Urinary bladder (tissue), 4 donors: ENCODE measurements around the gene ELANE. TPM values are rescaled to one million over a fixed set of nuclear protein-coding genes. Genes with fewer than 3 reads are reported as not detected.

Experiments used
- DNase-seq: peaks from one replicate; pipeline ENCODE4 v3.0.0-alpha.2; 2015; ENCODE audit errors: extremely low spot score
- H3K27ac ChIP-seq: one replicate; pipeline ENCODE4 v1.5.1; 2013; ENCODE audit warnings: low read depth, mild to moderate bottlenecking, moderate library complexity
- H3K36me3 ChIP-seq: one replicate; pipeline ENCODE4 v1.6.1; 2013; ENCODE audit warnings: mild to moderate bottlenecking, moderate library complexity; ENCODE audit not compliant: insufficient read depth
- H3K4me1 ChIP-seq: one replicate; pipeline ENCODE4 v1.6.1; 2013; ENCODE audit warnings: mild to moderate bottlenecking, moderate library complexity; ENCODE audit not compliant: insufficient read depth
- H3K4me3 ChIP-seq: one replicate; pipeline ENCODE4 v1.5.1; 2013; ENCODE audit warnings: low read depth, low read length
- WGBS: extraction: QIAGEN DNeasy Blood & Tissue Kit; methylation state at CpG from one replicate; pipeline ENCODE4 v1.1.7; 2013; 5-methylcytosine and 5-hydroxymethylcytosine counted together
- polyA plus RNA-seq: library from polyadenylated mRNA; stranded (reverse); fragments of 200-250 nt; gene quantifications from one replicate; pipeline ENCODE4 v1.2.3, GENCODE V29; 2013
- total RNA-seq: library from RNA; depleted of rRNA; stranded (reverse); fragments of >200 nt; gene quantifications from one replicate; pipeline ENCODE4 v1.2.3, GENCODE V29; 2014
- donor health status: healthy with polysubstance abuse.
- donor health status: healthy.

ELANE gene
- total and polyA plus RNA-seq, 2 donors, result 5.7 TPM; not detected in 1

DNA sequence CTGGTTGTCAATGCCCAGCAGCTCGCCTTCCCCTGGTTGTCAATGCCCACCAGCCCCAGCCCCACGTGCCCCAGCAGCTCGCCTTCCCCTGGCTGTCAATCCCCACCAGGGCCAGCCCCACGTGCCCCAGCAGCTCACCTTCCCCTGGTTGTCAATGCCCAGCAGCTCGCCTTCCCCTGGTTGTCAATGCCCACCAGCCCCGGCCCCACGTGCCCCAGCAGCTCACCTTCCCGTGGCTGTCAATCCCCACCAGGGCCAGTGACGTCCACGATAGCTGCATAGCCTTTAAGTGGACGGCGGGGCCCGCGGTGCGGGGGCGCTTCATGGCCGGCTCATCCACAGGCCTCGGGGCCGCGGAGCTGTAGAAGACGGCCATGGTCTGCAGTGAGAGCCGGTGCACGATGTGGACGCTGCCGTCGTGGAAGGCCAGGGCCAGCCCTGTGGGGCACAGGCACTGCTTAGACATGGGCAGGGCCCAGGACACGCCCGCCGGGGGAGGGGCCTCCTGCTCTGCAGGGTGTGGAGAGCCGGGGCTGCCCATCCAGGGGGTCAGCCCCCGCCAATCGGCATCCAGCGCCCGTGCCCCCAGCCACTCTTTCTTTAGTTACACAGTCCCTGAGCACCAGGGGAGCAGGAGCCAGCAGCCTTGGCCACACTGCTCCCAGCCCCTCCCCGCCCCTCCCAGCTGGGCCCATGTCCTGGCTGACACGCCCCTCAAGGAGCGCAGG, 27.8 kb downstream of the ELANE start:
- no peak overlapping the region for H3K4me3 ChIP-seq
- H3K27ac ChIP-seq, result no peak overlapping the region
- WGBS, result 88% methylated on average over 37 of the region's 37 CpGs
- H3K36me3 ChIP-seq, result peaks cover 2% of the 10 kb centered on the region
- DNase-seq, result no peak
- H3K4me1 ChIP-seq, result no peaks in the 10 kb centered on the region

DNA sequence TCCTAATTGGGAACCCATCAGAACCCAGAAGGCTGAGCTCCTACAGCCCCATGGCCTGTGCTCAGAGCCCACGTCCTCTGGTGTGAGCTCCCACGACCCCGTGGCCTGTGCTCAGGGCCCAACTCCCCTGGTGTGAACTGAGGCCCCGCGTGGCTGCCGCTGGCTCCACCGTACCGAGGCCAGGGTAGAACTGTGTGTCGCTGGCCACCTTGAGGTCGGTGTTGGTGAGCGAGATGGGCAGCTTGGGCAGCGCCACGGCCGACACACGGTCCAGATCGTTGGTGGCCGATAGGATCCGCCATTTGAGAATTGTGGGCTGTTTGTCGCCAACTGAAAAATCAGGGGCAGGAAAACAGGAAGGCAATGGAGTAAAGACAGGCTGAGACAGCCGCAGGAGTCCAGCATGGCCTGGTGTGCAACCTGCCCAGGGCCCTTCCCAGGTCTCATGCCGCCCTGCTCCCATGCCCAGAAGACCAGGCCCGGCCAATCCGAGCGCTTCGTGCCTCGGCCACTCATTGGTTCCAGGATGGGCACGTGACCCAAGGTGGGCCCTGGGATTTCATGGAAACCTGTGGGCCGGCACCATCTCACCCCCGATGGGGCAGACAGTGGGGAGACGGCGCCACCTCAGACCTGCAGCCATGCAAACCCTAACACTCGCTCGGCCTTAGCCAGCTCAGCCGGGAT, 29.4 kb downstream of the ELANE start:
- no peak for DNase-seq
- no peaks in the 10 kb centered on the region for H3K4me1 ChIP-seq
- H3K4me3 ChIP-seq, result no peak overlapping the region
- 96% methylated on average over 34 of the region's 34 CpGs for WGBS
- H3K27ac ChIP-seq, result no peak overlapping the region
- H3K36me3 ChIP-seq, result peaks cover 4% of the 10 kb centered on the region

DNA sequence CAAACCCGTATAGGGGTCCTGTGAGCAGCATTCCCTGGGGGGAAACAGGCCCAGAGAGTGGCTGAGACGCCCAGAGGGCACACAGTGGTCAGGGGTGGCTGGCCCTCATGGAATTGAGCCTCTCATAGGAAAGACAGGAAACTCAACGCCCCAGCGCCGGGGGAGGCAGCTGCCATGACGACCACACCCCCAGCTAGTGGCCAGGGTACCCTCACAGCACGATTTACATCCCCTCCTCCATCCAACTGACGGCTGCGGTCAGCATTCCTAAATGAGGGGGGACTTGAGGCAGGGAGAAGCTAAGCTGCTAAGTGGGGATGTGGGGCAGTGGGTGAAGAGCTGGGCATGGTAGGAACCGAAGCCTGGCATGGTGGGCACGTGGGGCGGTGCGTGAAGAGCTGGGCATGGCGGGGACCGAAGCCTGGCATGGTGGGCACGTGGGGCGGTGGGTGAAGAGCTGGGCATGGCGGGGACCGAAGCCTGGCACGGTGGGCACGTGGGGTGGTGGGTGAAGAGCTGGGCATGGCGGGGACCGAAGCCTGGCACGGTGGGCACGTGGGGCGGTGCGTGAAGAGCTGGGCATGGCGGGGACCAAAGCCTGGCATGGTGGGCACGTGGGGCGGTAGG, 30.9 kb downstream of the ELANE start:
- no peaks in the 10 kb centered on the region for H3K4me1 ChIP-seq
- WGBS, result 97% methylated on average over 30 of the region's 30 CpGs
- no peak for DNase-seq
- peaks cover 4% of the 10 kb centered on the region for H3K36me3 ChIP-seq
- no peak overlapping the region for H3K4me3 ChIP-seq
- no peak overlapping the region for H3K27ac ChIP-seq

DNA sequence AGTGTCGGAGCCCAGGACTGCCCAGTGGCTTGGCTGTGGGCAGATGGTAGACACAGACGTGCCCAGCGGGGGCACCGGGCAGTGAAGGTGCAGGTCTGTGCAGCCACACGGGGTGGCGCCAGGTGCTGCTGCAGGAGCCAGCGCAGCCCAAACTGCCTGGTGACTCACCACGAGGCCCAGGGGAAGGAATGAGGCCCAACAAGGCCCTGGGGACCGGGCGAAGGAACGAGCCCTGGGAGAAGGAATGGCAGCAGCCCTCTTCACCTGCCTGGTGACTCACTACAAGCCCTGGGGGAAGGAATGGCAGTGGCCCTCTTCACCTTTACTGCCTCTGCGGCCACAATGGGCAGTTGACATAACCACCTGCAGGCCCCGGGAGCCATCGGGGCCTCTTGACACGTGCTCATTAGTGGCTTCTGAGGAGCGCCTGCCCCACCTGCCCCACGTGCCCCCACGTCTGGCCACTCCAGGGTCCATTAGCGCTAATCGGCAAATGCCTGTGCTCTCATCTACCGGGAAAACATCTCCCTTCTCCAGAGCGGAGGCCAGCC, 31.6 kb downstream of the ELANE start:
- no peak overlapping the region for H3K27ac ChIP-seq
- WGBS, result 89% methylated on average over 22 of the region's 22 CpGs
- H3K4me1 ChIP-seq, result no peaks in the 10 kb centered on the region
- no peak overlapping the region for H3K4me3 ChIP-seq
- no peak for DNase-seq
- peaks cover 4% of the 10 kb centered on the region for H3K36me3 ChIP-seq

DNA sequence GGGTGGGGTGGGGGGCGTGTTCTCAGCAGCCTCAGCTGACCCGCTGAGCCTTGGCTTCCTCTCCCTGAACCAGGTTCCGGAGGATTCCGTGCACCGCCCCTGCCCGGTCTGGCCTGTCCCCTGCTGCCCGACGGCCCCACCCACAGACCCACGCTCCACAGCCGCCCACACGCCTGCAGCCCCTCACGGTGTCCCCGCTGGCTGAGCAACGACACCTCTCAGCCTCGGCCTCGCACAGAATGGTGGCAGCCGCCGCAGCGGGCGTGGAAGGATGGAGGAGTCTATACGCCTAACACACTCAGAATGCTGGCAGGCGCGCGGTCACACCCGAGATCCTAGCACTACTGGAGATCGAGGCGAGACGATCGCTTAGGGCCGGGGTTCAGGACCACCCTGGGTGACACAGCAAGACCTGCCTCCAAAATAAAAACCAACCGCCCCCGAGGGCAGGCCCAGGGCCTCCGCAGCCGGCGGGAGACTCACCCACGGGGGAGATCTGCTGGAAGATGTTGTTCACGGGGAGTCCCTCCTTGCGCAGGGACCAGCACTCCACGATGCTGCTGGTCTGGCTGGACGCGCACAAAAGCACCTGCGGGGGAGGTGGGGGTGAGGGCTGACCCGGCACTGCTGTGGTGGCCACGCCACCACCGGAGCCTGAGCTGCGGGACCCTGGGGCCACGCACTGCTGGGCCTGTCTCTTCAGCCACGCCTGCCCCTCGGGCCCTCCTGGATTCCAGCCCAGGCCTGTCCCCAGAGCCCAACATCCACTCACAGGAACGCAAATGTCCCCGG, 32.5 kb downstream of the ELANE start:
- 93% methylated on average over 51 of the region's 51 CpGs for WGBS
- Histone ChIP-seq H3K27ac (no peak overlapping the region), H3K36me3 (peaks cover 4% of the 10 kb centered on the region), H3K4me1 (no peaks in the 10 kb centered on the region), H3K4me3 (no peak overlapping the region)
- no peak for DNase-seq

DNA sequence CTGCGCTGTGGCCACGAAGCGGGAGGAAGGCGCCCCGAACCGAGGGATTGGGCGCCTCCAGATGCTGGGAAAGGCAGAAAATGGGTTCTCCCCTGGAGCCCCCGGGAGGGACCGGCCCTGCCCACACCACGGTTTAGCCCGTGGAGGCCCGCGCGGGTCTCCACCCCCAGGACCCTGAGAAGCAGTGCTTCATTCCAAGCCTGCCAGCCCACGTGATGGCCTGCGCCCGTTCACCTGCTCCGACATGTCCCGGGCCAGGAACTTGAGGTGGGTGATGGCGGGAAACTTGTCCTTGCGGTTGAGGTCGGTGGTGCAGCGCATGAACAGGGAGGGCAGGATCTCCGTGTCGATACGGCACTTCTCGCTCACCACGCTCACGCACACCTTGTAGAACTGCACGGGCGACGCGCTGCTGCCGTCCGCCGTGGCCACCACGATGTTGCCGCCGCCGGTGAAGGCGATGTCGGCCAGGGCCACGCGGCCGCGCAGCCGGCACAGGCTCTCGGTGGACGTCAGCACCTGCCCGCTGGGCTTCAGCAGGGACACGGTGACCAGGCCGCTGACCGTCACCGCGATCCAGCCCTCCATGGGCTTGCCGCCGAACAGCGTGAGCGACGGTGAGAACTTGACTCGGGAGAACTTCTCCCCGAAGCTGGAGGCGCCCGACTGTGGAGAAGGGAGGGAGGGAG, 33.6 kb downstream of the ELANE start:
- no peak overlapping the region for H3K27ac ChIP-seq
- peaks cover 4% of the 10 kb centered on the region for H3K36me3 ChIP-seq
- H3K4me3 ChIP-seq, result no peak overlapping the region
- H3K4me1 ChIP-seq, result no peaks in the 10 kb centered on the region
- WGBS, result 96% methylated on average over 64 of the region's 64 CpGs
- no peak for DNase-seq

DNA sequence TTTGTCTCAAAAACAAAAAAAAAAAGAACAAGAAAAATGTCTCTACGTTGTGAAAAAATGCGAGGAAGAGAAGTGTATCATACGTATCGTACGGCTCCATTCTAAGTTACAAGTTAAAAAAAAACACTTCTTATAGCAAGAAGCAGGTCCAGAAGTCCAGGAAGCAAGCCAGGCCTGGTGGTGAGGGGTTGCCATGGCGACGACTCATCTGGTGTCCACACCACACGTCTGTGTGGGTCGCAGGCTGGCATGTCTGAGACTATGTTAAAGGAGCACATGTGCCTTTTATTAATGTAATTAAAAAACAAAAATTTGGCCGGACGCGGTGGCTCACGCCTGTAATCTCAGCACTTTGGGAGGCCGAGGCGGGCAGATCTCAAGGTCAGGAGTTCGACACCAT, 35.0 kb downstream of the ELANE start:
- no peak overlapping the region for H3K4me3 ChIP-seq
- peaks cover 2% of the 10 kb centered on the region for H3K36me3 ChIP-seq
- H3K27ac ChIP-seq, result no peak overlapping the region
- no peak for DNase-seq
- no peaks in the 10 kb centered on the region for H3K4me1 ChIP-seq
- WGBS, result 76% methylated on average over 16 of the region's 16 CpGs

DNA sequence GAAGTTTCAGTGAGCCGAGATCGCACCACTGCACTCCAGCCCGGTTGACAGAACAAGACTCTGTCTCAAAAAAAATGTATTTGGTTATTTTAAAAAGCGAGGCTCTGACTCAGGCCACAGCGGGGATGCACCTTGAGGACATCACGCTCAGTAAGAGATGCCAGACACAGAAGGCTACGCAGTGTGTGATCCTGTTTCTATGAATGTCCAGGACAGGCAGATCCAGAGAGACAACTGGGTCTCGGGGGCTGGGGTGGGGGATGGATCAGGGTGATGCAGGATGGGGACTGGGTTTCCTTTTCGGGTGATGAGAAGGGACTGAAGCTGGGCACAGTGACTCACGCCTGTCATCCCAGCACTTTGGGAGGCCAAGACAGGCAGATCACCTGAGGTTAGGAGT, 35.5 kb downstream of the ELANE start:
- WGBS, result 96% methylated on average over 10 of the region's 10 CpGs

DNA sequence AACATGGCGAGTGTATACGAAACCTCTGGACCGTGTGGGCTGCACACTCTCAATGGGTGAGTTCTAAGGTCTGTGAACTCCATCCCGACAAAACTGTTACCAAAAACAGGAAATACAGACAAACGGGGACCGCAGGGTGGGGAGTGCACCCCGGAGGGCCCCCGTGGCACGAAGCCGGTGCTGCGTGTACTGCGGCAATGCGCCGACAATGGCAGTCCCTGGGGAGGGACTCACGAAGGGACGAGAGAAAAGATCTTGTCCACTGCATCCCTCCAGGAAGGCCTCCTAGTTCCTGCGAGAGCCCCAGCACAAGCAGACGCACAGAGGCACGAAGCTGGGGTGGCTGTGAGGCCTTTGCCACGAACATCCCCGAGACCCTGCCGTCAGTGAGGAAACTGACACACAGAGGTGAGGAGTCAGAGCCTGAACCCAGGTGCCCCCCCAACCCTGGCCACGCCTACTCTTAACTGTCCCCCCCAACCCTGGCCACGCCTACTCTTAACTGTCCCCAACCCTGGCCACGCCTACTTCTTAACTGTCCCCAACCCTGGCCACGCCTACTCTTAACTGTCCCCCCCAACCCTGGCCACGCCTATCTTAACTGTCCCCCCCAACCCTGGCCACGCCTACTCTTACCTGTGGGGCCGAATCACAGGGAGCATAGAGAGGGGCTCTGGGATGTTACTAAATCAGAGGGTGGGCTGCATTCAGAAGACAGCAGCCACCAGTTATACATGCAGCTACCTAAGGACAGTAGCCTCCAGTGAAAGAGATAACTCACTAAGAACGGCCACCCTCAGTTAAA, 36.7 kb downstream of the ELANE start:
- Histone ChIP-seq H3K4me1 (no peaks in the 10 kb centered on the region), H3K36me3 (peaks cover 2% of the 10 kb centered on the region), H3K27ac (no peak overlapping the region), H3K4me3 (no peak overlapping the region)
- DNase-seq, result no peak
- 91% methylated on average over 30 of the region's 30 CpGs for WGBS

More for the DNA sequence above, 35.5 kb downstream of the ELANE start:
- no peaks in the 10 kb centered on the region for H3K4me1 ChIP-seq
- no peak overlapping the region for H3K4me3 ChIP-seq
- H3K27ac ChIP-seq, result no peak overlapping the region
- no peak for DNase-seq
- peaks cover 2% of the 10 kb centered on the region for H3K36me3 ChIP-seq

DNA sequence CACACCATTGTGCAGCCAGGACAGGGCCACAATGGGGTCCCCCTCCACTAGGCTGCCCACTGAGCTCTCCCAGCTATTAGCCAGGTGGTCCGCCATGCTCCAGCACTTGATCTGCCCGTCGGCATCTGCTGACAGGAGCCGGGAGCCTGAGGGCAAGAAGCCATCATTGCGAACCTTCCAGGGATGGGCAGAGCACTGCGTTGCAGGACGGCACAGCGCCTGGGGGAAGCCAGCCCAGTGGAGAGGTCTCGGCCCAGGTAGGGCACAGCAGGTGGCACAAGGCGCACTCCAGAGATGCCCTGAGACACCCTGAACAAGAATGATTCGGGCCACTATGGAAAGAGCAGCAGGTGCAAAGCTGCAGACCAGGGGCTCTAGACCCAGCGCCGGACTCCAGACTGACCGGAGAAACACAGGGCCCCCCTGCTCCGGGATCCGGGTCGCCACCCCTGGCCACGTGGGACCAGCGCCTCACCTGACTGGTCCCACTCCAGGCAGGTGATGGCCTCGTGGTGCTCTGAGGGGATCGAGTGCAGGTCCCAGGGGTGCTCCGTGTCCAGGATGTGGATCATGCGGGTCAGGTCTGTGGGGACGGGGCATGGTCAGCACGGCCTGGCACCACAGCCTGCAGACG, 37.7 kb downstream of the ELANE start:
- 92% methylated on average over 26 of the region's 26 CpGs for WGBS
- Histone ChIP-seq H3K4me3 (no peak overlapping the region), H3K4me1 (no peaks in the 10 kb centered on the region), H3K36me3 (peaks cover 2% of the 10 kb centered on the region), H3K27ac (no peak overlapping the region)
- DNase-seq, result no peak

DNA sequence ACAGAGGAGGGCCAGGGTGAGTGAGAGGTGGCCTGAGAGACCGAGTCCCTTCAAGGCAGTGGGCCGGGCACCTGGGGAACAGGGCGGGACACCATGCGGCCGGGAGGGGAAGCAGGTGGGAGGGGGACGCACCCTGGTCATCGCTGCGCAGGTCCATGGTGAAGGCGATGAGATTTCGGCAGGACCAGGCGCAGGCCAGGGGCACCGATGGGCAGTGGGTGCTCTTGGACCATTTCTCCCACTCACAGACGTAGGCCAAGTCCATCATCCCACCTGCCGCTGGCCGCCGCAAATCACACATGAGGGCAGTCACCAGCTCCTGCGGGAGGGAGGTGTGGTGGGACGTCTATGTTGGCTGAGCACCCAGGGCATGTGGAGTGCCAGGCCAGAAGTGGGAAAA, 38.7 kb downstream of the ELANE start:
- DNase-seq, result no peak
- WGBS, result 91% methylated on average over 18 of the region's 18 CpGs
- H3K4me3 ChIP-seq, result no peak overlapping the region
- no peak overlapping the region for H3K27ac ChIP-seq
- H3K36me3 ChIP-seq, result peaks cover 2% of the 10 kb centered on the region
- H3K4me1 ChIP-seq, result no peaks in the 10 kb centered on the region
